HG03457 (cell line): ENCODE data around the gene CSF3R.
"Not testable (repeated sequence)": the region's sequence is repeated elsewhere in the genome, so short reads cannot be mapped to it uniquely, and the experiment has no call there.

Experiments used
- ATAC-seq: cut with Tn5 transposase; IDR thresholded peaks from one replicate; pipeline ENCODE4 v1.9.1; 2021; ENCODE audit warnings: moderate number of reproducible peaks; ENCODE audit not compliant: unreplicated experiment

Gene CSF3R

GRCh38 chr1:36513676-36514473 lies 31.2 kb upstream of the CSF3R start:
- no peak for ATAC-seq

GRCh38 chr1:36512842-36513241 lies 30.1 kb upstream of the CSF3R start:
- ATAC-seq: no peak

- ATAC-seq: no peak
These were observed 29.4 kb upstream of the CSF3R start for GRCh38 chr1:36511804-36512798.

DNA sequence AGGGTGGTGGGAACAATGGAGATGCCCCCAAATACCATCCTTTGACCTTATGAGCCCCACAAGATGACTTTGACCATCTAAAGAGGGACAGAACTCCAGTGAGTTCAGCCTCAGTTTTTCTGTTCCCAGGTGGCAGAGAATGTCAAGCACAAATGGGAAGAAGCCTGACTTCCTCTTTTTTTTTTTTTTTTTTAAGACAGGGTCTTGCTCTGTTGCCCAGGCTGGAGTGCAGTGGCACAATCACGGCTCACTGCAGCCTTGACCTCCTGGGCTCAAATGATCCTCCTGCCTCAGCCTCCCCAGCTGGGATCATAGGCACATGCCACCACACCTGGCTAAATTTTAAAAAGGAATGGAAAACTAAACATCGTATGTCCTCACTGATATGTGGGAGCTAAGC lies 28.5 kb upstream of the CSF3R start:
- not testable (repeated sequence) for ATAC-seq

GRCh38 chr1:36510418-36510817 lies 27.7 kb upstream of the CSF3R start:
- no peak for ATAC-seq

GRCh38 chr1:36508257-36508656 lies 25.5 kb upstream of the CSF3R start:
- no peak for ATAC-seq

DNA sequence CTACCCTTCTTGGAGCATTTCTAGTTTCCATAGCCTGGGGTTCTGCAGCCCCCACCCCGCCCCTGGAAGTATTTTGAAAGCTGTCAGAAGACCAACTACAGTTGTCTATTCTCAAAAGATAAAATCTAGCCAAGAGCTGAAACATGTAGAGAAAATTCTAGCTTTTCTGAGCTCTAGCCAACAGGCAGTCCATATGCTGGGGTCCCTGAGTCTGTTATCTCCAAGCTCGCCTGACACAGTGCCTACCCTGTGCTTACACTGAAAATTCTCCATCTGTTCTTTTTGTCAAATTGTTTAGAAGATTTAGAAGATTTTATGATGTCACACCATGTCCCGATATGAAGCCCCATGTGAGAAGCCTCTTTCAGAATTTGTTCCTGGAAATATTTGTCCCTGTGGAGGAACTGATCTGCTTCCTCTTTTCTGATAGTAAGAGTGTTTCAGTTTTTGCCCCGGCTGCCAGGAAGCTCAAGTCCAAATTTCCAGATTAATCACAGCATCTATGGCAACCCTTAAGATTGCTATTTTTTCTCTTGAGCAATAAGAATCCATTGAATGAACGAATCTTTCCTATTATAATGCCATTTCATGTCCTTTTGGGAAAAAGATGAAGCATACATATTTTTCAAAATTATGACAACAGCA lies 23.7 kb upstream of the CSF3R start:
- ATAC-seq: no peak

GRCh38 chr1:36503733-36504132 lies 21.0 kb upstream of the CSF3R start:
- ATAC-seq: no peak

GRCh38 chr1:36503159-36503558 lies 20.4 kb upstream of the CSF3R start:
- ATAC-seq: no peak

DNA sequence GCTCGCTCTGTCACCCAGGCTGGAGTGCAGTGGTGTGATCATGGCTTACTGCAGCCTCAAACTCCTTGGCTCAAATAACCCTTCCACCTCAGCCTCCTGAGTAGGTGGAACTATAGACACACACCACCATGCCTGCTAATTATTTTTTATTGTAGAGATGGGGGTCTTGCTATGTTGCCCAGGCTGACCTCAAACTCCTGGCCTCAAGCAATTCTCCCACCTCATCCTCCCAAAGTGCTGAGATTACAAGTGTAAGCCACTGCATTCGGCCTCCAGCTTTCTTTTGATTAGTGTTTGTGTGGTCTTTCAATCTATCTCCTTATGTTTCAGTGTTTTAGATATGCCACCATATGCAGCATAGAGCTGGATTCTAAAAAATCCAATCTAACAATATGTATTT lies 19.9 kb upstream of the CSF3R start:
- no peak for ATAC-seq

DNA sequence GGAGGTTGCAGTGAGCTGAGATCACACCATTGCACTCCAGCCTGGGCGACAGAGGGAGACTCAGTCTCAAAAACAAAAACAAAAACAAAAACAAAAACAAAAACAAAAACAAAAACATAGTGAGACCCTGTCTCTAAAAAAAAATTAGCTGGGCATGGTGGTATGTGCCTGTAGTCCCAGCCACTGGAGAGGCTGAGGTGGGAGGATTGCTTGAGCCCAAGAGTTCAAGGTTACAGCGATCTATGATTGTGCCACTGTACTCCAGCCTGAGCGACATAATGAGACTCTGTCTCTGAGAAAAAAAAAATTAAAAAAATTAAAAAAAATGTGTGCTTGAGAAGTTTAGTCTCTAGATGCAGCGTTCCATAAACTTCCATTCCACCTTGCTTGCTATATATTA lies 19.2 kb upstream of the CSF3R start:
- not testable (repeated sequence) for ATAC-seq

DNA sequence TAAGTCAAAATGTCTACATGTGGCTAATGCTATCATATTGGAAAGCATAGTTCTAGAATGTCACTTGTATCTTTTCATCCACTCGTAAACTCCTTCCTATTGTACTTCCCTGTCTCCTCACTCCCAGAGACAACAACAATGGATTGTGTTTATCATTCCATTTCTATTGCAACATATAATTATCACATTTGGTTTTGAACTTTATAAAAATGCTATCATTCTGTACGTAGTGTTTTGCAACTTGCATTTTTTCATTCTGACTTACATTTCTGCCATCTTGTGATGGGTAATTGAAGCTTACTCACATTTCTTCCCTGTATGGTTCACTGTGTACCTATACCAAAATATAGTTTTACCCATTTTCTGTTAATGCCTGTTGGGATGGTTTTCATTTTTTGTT lies 14.5 kb upstream of the CSF3R start:
- ATAC-seq: no peak

DNA sequence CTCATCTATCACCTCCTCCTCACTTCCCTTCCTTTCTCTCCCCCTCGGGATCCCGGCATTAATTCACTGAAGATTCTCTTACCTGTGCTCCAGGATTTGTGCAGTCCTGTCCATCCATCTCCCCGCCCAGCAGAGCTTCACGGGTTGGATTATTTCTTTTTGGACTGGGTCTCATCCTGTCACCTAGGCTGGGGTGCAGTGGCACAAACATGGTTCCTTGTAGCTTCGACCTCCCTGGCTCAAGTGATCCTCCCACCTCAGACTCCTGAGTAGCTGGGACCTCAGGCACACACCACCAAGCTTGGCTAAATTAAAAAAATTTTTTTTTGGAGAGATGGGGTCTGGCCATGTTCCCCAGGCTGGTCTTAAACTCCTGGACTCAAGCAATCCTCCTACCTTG lies 12.3 kb upstream of the CSF3R start:
- ATAC-seq: no peak

GRCh38 chr1:36493524-36493923 lies 10.8 kb upstream of the CSF3R start:
- ATAC-seq: no peak

- ATAC-seq: no peak
These were observed 9.8 kb upstream of the CSF3R start for GRCh38 chr1:36492491-36492890.

GRCh38 chr1:36489258-36490051 lies 6.7 kb upstream of the CSF3R start:
- ATAC-seq: not testable (repeated sequence)

DNA sequence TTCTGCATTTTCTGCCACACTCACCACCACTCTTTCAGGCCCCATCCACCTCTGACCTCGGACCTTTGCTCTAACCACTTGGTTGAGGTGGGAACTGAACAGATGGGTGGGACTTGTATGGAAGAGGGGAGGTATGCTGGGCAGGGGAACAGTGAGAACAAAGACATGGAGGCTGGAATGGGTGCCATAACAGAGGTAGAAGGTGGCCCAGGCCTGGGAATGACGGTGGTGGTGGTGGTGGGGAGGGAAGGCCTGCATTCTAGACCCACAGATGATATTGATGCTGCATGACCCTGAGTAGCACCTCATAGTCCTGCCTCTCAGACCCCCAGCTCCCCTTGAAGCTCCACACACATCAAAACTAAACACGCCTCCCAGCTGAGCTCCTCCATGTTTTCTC lies 5.2 kb upstream of the CSF3R start:
- no peak for ATAC-seq

- ATAC-seq: not testable (repeated sequence)
These were observed 4.6 kb upstream of the CSF3R start for GRCh38 chr1:36487336-36487725.

GRCh38 chr1:36486439-36487335 lies 4.0 kb upstream of the CSF3R start:
- no peak for ATAC-seq

DNA sequence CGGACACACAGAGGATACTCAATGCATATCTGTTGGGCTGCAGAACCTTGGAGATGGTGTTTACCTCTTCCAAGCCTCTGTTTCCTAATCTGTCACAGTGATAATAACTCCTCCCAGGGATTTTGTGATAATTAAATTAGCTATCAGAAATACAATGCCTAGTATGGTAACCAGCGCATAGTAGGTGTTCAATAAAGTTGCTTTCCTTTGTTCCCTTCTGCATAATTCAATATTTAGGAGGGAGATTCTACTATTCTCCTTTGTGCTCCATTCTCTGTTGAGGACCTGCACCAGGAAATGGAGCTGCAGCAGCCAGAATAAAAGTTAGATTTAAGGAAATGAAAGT lies 3.4 kb upstream of the CSF3R start:
- no peak for ATAC-seq
